H54 (cell line): ENCODE data around the gene BRMS1L.
"Not testable (repeated sequence)": the region's sequence is repeated elsewhere in the genome, so short reads cannot be mapped to it uniquely, and the experiment has no call there.

Experiments used
- DNase-seq: peaks from one replicate; pipeline ENCODE4 v3.0.0; 2011; ENCODE audit warnings: low spot score, mixed read lengths; ENCODE audit not compliant: insufficient read length
- FAIRE-seq: peaks from 3 replicates; lab custom pipeline; 2011; peaks lifted over from hg19 to GRCh38; lab: Jason Lieb, UNC
- POLR2A ChIP-seq: IDR thresholded peaks from 2 replicates; pipeline ENCODE4 v1.6.1; 2011; ENCODE audit warnings: low read depth, mild to moderate bottlenecking, low read length

The BRMS1L gene

GRCh38 chr14:35826218-35826951 is at the start of gene BRMS1L:
BRMS1L (plus strand) TSS chr14:35826338; CDS start chr14:35826517, 179 bp downstream.
- FAIRE-seq, result no peak
- peak; percentile 90 for DNase-seq
- peak; percentile 92 for TF ChIP-seq POLR2A

GRCh38 chr14:35776823-35777222 is 49.3 kb upstream of the BRMS1L start:
- FAIRE-seq (no peak), DNase-seq (no peak)
- no peak for TF ChIP-seq POLR2A

- DNase-seq, FAIRE-seq: not testable (repeated sequence)
Measured at GRCh38 chr14:35777550-35777949, 48.6 kb upstream of the BRMS1L start.

GRCh38 chr14:35779368-35779767 is 46.8 kb upstream of the BRMS1L start:
- FAIRE-seq (no peak), DNase-seq (no peak)
- no peak for TF ChIP-seq POLR2A

GRCh38 chr14:35783699-35784098 is 42.4 kb upstream of the BRMS1L start:
- no peak for TF ChIP-seq POLR2A
- FAIRE-seq, result no peak
- DNase-seq, result no peak

GRCh38 chr14:35786856-35787255 is 39.3 kb upstream of the BRMS1L start:
- no peak for FAIRE-seq
- DNase-seq, result no peak
- TF ChIP-seq POLR2A, result no peak

GRCh38 chr14:35789651-35790050 is 36.5 kb upstream of the BRMS1L start:
- no peak for DNase-seq

GRCh38 chr14:35797796-35798195 is 28.3 kb upstream of the BRMS1L start:
- no peak for TF ChIP-seq POLR2A
- DNase-seq (no peak), FAIRE-seq (no peak)

More at GRCh38 chr14:35789651-35790050, 36.5 kb upstream of the BRMS1L start:
- no peak for TF ChIP-seq POLR2A
- FAIRE-seq, result no peak

- DNase-seq (no peak), FAIRE-seq (no peak)
- TF ChIP-seq POLR2A, result no peak
Measured at GRCh38 chr14:35806006-35806907, 19.9 kb upstream of the BRMS1L start.

GRCh38 chr14:35807131-35807961 is 18.8 kb upstream of the BRMS1L start:
- DNase-seq (no peak), FAIRE-seq (no peak)

GRCh38 chr14:35808076-35808637 is 18.0 kb upstream of the BRMS1L start:
- no peak for TF ChIP-seq POLR2A
- FAIRE-seq (no peak), DNase-seq (no peak)

More at GRCh38 chr14:35807131-35807961, 18.8 kb upstream of the BRMS1L start:
- TF ChIP-seq POLR2A, result no peak

- TF ChIP-seq POLR2A, result peak; percentile 54; the same call in 1 of the 2 replicates
- FAIRE-seq (peak; percentile 95), DNase-seq (peak; percentile 64)
Measured at GRCh38 chr14:35808638-35809563, 17.2 kb upstream of the BRMS1L start, which contains the start of gene RALGAPA1. RALGAPA1 (minus strand) TSS chr14:35809295; CDS start chr14:35808835, 460 bp downstream.
